Embryonic facial prominence (tissue), 1 donor: ENCODE data around the gene AGBL4.

Experiments
- DNase-seq: peaks from one replicate; pipeline ENCODE4 v3.0.0-alpha.2; 2016; ENCODE audit errors: extremely low spot score

The AGBL4 gene

DNA sequence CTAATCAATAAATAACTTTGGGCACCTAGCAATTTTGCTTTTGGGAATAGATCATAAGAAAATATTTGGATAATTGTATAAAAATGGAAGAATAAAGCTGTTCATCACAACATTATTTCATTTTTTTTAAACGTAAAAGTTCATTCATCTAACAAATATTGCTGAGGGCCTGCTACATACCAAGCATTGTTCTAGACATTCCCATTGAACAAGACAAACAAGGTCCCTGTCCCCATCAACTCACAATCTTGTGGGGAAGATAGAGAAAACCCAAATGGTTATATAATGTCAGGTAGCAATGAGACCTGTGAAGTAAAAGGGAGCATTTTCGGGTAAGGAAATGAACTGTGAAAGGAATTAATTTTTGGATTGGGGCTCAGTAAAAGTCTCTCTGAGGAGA lies 1193.0 kb downstream of the AGBL4 start:
- DNase-seq: no peak

DNA sequence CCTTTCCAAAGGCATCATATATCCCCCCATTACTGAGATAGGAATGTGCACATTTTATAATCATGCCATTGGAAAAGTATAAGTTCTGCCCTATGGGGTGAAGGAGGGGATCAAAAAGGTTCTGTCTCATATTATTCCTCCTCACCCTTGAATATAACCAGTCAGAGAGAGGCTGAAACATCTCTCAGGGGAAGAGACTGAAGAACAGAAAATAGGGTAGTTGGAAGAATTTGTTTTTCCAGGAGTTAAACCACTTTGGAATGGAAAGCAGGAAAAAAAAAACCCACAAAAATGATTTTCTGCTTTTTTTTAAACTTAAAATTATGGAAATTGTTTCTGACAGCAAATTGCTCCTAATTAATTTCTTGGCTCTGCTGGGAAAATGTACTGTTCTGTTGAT lies 1194.3 kb downstream of the AGBL4 start:
- no peak for DNase-seq

DNA sequence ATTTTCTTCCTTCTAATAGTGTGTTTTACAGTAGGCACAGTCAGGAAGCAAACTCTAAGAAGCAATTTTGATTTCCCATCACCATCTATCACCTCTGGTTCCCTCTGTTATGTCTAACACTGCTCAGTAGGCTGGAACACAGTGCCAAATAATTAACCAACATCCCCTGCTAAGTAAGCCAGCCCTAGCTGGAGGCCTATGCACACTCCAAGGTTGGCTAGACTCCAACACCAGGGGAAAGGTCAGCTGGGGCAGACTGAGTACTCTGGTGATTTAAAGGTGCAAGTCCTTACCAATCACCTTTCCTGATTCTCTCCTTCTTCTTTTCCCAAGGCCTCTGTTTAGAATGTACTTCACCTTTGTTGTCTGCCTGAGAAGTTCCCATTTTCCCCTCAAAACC lies 1200.6 kb downstream of the AGBL4 start:
- no peak for DNase-seq

GRCh38 chr1:48820491-48820890 lies 1203.3 kb downstream of the AGBL4 start:
- DNase-seq: no peak

- DNase-seq: no peak
Observed at GRCh38 chr1:48817505-48818114, 1206.1 kb downstream of the AGBL4 start.

DNA sequence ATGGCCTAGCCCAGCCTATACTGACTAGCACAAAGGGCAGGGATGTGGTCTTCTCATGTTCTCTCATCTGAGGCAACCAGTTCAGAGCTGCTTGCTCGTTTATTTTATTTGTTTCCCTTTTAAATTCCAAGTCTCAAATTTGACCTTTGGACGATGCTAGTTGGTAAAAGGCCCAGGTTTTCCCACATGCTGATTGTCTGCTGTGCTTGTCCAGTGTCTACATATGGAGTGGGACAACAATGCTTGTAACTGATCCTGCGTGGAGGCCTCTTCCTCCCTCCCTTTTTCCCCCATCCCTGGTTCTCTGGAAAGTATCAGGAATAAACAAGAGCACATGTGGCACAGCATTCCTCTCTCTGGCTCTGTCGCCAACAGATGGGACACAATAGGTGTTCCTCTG lies 1213.0 kb downstream of the AGBL4 start:
- no peak for DNase-seq

DNA sequence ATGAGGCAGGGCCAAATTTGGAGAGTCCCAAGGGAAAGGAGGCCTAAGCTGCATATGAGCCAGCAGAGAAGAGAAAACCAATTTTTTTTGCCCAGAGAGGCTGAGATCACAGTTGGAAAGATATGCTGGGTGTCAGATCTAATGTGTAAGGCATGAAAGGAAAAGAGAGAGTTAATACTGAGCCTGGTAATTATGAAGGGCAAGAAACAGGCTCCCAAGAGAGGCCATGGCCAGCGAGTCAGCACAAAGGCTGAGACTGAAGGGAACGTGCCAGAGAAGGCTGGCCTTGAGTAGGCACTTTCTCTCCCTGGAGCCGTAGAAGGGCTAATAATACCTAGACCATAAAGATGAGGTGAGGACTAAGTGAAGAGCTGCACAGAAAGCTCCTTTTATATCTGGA lies 1215.3 kb downstream of the AGBL4 start:
- no peak for DNase-seq

DNA sequence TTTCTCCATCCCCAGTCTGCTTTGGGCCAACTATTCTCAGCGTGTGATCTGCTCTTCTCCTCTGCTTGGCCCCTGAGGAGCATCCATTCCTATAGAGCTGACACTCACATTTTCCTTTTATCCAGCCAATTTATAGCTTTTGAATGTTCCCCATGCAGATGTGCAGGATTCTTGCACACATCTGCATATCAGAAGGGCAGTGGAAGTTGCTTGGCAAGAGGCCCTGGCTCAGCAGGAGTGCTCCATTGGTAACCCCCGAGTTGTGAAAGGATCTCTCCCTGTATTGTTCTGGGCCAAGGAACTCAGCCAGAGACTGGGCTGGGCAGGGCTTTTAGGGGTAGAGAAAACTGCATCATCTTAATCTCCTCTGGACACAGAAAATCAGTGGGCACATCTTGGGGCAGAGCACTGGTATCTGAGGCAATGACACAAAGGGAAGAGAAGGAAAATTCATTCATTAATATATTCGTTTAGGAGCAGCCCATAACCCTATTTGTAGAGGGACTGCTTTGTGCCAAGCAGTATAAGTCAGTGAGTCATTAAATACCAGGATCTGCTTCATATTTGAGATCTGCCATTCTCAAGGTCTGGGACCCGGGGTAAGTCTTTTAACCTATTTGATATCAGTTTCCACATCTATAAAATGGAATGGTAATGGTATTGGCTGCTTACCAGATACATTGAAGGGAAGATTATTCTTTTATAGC lies 1216.0 kb downstream of the AGBL4 start:
- no peak for DNase-seq

DNA sequence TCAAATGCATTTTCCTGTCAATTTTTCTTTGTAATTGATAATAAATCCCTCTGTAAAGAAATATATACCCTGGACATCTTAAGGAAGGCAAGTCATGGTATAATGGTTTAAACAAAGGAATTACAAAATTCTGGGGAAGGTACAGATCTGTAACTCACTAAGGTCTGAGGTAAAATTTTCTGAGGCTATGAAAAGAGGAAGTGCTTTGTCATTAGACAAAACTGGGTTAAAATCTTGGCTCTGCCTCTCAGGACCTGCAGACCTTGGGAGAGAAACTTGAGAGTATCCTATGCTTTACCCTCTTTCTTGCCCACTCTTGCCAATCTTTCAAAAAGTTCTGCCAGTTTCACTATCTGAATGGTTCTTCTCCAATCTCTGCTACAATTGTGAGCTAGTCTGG lies 1220.3 kb downstream of the AGBL4 start:
- DNase-seq: no peak

DNA sequence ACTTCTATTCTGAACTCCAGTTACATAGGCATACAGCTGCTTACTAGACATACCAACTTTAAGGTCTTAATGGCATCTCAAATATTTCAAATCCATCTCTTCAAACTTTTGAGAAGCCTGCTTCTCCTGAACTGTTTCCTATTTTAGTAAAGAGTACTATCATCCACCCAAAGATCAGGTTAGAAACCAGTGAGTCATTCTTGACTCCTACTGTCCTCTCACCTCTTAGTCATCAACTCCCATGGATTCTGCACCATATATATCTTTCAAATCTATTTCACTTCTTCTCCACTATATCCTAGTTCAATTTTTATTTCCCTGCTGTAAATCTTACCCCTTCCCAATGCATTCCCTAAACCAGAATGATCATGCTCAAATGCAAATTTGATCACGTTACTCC lies 1228.9 kb downstream of the AGBL4 start:
- DNase-seq: no peak

DNA sequence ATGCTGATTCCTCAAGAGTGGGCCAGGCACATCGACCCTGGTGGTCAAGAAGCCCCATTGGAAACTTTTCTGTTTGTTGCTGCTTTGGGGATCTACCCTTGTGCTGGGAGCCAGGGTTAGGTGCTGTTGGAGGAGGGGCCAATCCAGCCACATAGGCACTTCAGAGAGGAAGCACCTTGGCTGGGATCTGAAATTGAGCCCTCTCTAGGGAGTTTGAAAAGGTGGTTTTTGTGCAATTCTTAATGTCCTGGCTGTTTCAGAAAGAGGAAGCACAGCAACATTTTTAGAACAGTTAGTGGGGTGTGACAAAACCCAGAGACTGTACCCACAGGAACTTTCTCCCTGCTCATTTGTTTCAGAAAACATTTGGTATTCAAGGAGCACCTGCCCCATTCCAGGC lies 1229.9 kb downstream of the AGBL4 start:
- no peak for DNase-seq

DNA sequence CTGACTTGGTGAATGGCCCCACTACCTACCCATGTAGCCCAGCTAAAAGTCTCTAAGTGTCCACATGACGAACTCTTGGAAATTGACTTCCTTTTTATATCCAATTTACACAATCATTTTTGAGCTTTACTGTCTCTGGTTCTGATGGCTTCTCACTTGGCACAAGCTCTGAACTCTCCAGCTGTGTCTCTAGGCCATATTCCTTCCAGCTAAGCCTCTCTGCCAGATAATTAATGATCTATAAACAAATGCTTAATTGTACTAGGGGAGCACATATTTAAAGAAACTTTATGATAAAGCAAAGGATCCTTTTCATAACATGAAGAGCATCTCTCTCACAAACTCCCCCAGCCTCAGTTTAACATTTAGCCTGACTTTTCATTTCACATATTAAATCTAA lies 1230.8 kb downstream of the AGBL4 start:
- no peak for DNase-seq

GRCh38 chr1:48790397-48790796 lies 1233.4 kb downstream of the AGBL4 start:
- no peak for DNase-seq

- no peak for DNase-seq
Observed at GRCh38 chr1:48789903-48790302, 1233.9 kb downstream of the AGBL4 start.

- DNase-seq: no peak
Observed at GRCh38 chr1:48785869-48786268, 1237.9 kb downstream of the AGBL4 start.

DNA sequence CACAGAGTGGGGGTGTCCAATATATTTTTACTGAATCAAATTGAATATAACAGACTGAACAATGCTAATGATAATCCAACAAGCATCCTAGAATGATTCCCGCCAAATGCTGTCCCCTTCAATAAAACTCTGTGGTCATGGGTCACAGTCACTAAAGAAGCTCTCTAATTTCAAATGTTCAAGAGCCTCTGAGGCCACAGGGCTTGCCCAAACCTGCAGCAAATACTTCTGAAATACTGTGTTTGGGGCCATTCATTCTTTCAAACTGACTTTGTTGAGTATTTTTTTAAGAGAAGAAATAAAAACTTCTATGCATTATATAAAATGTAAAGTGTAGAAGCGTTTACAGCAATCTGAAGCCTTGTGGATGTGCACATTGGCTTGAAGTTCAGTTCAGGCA lies 1239.5 kb downstream of the AGBL4 start:
- DNase-seq: no peak

DNA sequence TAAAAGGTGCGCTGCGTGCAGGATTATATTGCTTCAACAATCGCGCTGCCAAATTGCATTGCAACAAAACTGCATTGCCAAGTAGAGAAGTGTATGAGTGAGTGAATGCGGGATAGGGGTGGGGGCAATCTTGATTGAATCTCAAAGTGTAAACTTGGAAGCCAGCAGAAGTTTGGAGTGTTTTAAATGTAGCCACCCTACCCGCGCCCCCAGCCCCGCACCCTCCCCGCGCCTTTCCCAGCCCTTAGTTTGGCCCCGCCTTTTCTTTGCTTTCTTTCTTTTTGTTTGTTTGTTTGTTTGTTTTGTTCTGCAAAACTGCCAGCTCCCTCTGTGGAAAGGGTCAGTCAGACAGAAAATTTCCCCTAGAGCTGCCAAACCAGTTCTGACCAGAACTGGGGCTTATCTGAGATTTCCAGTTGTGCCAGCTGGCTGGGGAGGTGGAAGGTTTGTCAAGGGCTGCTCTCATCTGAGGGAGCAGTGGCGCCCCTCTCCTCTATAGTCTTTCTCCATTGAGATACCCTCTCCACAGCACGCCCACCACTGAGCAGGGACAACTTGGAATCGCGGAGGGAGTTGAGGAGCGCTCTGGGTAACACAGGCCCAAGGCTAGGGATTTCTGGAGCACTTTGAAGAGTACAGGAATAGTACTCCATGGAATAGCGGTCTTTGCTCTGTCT lies 1246.4 kb downstream of the AGBL4 start:
- no peak for DNase-seq

DNA sequence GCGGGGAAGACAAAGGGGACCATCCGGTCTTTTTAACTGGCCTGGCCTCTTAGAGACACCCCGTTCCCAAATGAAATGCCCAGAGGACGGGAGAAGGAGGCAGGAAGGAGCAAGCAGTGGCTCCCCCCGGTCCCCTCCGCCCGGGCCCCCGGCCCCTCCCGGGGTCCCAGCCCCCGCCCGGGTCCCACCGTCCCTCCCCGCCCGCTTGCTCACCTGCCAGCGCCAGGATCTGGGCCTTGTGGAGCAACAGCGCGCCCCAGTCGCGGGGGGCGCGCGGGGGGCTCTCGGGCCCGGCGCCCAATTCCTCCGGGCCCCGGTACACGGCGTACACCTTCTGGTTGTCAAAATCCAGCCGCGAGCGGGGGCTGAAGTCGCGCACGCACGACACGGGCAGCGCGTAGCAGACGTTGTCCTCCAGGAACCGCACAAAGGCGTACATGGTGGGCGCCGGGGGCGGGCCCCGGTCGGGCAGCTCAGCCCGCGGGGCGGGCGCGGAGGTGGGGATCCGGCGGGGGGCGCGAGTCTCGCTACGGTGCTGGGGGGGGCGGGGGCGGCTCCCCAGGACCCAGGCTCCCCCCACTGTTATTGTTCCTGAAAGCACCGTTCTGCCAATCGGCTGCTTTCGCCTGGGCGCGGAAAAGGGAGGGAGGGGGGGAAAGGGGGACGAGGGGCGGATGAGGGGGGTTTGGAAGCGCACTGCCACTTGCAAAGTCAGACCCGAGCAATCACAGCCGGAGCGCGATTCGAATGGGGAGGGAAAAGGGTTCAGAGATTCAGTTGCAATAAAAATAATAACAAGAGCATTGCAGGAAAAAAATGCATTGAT lies 1247.1 kb downstream of the AGBL4 start, which contains the start of gene BEND5:
Gene BEND5 (minus strand): TSS at position 499 of the 826 bp plus-strand sequence. CDS start 60 bp downstream, at position 439.
- peak; percentile 78 for DNase-seq

DNA sequence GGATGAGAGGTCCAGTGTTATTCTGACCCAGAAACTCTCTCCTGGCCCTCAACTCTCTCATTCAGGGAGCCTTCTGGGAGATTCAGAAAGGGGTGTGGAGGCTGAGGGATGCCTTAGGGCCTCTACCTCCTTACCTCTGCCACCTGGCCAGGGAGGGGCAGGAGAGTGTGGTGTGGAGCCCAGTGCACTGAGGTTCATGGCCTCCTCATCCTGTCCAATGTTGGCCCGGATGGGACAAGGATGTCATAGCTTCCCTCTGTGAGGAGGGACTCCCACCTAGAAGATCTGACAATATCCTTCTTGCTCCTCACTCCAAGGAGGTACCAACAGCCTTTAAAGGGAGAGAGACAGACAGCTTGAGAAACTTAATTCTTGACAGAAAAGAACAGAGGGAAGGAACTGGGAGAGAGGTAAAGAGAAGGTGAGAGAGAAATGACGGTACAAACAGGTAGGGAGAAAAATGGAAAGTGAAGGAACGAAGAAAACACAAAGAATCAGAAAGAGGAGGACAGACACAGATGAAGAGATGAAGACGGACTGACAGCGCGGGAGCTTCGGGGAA lies 1247.8 kb downstream of the AGBL4 start:
- DNase-seq: no peak

DNA sequence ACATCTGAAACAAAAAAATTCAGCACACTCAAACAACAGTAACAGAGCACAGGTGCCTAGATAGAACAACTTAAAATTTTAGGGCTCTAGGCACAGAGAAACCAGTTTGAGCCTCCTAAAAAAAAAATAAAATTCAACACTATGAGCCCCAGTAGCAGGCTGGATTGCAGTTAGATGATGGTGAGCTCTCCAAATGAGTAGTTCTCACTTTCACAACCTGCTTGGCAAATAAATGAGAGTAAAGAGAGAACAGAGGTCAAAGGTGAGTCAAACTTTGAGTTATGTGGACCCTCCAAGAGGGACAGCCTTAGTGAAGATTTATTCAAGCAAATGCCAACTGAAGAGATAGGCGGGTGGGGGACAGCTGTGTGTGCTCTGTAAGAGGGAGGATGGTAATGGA lies 1250.6 kb downstream of the AGBL4 start:
- DNase-seq: no peak

- no peak for DNase-seq
Observed at GRCh38 chr1:48772211-48772610, 1251.5 kb downstream of the AGBL4 start.

GRCh38 chr1:48771561-48771960 lies 1252.2 kb downstream of the AGBL4 start:
- DNase-seq: no peak
